ENCODE results near the gene DRD2.

DRD2 gene

DNA sequence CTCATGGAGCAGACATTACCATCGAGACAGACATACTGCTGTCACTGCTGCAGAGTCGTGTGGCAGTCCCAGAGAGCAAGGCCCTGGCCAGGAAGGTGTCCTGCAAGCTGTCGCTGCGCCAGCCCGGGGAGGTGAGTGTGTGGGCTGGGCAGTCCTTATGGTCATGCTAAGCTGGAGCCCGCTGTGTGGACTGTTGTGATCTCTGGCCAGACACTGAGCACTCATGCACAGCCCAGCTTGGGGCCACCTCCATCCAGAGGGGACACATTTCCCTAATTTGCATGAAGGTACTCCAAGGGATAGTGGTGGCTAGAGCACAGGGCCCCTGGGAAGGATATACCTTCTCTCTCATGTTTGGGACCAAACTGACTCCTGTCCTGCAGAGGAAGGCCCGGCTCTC is 78.0 kb downstream of the DRD2 start:
- no peak for DNase-seq

GRCh38 chr11:113396690-113397089 is 78.5 kb downstream of the DRD2 start:
- DNase-seq, result no peak

- DNase-seq, result no peak
Observed at GRCh38 chr11:113395782-113396336, 79.3 kb downstream of the DRD2 start.

DNA sequence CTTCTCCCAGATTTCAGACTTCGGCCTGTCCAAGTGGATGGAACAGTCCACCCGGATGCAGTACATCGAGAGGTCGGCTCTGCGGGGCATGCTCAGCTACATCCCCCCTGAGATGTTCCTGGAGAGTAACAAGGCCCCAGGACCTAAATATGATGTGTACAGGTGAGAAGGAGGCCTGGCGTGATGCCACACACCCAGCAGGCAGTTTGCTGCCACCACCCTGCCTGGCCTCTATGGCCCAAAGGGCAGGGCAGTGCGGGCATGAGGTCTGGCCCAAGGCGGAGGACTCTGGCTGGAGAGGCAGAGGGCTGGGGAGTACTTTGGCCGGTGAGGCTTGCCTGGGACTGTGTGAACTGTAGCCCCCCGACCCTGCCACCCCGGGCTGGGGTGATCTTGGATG is 80.3 kb downstream of the DRD2 start:
- no peak for DNase-seq

GRCh38 chr11:113393501-113393985 is 81.7 kb downstream of the DRD2 start:
- no peak for DNase-seq

DNA sequence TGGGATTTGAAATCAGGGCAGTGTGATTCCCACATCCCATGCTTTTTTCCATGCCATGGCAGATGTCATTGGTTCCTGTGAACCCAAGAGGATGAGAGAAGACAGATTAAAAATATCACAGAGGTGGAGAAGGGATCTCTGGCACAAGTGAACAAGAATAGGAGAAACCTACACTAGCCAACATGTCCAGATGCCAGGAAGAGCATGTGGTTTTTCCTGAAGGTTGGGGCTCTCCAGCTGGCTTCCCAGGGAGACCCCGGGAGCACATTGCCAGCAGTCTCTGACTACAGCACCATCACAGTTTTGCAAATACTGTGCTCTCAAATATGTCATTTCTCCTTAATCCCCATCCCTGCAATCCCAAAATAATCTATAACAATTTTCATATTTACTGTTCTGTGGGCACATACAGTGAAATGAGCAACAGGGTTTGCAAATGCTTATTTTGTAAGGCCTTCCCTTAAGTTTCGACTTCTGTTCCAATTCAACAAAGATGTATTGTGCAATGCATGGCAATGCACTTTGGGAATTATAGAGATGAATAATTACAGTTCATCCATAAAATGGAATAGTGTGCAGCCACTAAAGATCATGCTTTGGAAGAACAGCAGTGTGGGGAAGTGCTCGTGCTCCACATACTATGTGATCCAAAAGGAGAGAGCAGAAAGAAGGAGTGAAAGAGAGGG is 82.8 kb downstream of the DRD2 start:
- no peak for DNase-seq

DNA sequence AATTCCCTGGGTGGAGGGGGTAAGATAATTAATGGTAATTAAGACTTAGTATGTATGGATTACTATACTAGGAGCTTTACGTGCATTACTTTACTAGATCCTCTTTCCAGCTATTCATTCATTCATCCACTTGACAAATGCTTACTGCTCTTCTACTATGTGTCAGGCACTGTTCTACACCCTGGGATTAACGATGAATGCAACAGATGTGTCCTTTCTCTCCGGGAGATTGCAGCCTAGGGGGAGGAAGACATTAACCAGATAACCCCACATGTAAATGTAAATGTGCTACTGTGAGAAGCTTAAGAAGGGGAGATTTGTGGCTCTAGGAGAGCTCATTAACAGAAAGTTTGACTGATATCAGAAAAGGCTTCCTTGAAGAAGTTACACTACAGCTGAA is 85.9 kb downstream of the DRD2 start:
- no peak for DNase-seq

DNA sequence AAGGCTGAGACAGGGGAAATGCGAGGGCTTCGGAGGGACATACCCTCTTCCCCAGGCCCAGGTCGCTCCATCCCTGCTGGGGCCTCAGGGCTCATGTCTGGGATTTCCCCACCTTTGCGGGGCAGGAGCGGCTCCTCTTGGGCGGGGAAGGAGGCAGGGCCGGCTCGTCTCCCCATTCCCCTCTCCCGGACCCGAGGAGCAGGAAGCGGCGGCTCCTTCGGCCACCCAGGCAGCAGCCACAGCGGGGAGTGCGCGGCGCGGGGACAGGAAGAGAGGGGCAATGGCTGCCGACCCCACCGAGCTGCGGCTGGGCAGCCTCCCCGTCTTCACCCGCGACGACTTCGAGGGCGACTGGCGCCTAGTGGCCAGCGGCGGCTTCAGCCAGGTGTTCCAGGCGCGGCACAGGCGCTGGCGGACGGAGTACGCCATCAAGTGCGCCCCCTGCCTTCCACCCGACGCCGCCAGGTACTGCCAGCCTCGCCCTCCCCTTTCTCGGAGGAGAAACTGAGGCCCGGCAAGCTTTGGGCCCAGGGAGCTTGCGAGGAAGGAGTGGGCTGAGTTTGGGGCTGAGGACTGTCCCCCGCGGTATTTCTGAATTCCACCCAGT is 87.5 kb downstream of the DRD2 start, which contains the start of gene ANKK1:
ANKK1 (plus strand) TSS at position 175 of the 607 bp plus-strand sequence; CDS start at position 281, 106 bp downstream.
- no peak for DNase-seq

DNA sequence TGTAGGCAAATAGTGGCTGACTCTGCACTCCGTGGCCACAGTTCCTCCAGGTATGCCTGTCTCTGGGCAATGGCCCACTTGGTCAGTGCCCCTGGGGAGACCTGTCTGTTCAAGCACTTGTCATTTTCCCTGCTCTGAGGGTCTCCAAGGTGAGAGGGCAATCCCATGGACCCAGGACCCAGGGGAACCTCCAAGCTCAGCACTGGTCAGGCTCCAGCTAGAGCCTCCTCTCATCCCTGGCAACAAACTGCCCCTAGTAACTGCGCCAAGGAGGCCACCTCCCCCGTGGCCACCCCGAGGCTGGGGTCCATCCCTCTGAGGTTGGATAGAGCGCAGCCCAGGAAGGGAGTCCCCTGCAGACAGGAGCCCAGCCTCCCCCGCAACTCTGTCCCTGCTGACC is 88.3 kb downstream of the DRD2 start:
- DNase-seq, result no peak

GRCh38 chr11:113385749-113386148 is 89.4 kb downstream of the DRD2 start:
- no peak for DNase-seq

DNA sequence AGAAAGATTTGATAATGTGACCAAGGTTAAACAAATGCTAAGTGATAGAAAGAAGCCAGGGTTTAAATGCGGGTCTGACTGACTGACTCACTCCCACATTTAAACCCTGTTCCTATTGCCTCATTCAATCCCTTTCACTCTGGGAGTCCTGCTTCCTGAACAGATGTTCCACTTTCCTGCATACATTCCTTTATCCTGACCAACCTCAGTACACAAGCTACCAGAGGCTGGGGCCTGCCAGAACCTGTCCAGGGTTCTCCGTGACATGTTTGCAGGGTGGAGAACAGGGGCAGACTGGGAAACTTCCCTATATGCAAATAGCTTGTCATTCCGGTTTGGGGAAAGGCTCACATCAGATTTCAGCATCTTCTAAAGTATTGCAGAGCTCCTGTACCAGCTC is 90.6 kb downstream of the DRD2 start:
- DNase-seq, result no peak

DNA sequence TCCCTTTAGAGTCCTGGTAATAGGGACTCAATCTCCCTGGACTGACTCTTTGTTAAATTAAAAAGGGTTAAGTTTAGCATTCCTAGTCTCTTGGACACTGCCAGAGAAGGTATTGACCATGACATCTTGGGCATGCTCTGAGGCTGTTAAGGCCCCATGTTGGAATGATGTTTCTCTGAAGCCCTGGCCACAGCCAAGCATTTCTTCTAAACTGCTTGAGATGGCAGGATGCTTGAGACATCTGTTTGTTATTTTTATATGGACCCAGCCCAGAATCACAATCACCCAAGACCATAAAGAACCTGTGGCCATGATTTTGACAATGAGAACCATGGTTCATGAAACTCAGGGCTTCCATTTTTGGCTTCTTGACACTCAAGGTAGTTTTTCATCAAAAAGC is 93.1 kb downstream of the DRD2 start:
- DNase-seq, result no peak

DNA sequence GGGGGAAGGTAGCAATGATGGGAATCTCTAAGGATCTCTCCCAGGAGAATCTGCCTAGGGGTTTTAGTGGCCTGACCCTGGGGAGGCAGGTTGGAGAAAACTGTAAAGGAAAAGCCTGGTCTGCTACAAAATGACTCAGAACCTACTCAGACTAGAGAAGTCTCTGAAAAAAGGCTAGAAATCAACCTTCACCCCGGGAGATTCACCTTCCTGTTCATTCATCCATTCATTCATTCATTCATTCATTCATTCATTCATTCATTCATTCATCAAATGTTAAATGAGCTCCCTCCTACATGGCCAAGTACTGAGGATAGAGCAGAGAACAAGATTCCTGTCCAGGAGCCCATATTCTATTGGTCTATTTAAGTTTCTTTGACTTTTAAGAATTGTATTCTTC is 96.5 kb downstream of the DRD2 start:
- DNase-seq, result no peak

- DNase-seq, result no peak
Observed at GRCh38 chr11:113377681-113378412, 97.4 kb downstream of the DRD2 start.

DNA sequence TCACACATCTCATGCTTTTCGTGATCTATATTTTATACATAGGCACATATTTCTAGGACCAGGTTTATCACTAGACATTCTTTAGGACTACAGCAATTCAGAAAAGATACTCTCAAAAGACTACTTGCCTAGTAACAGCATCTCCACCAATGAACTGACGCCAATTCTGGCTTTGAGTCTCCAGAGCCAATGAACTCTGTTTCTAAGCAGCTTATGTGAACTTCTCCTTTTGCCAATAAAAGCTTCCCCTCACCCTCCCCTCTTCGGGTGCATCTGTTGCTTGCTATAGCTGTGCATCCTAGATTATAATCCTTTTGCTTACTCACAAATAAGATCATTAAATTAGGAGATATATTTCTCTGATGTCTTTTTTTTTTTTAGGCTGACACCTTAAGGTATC is 99.0 kb downstream of the DRD2 start:
- no peak for DNase-seq

GRCh38 chr11:113375402-113375801 is 99.8 kb downstream of the DRD2 start:
- no peak for DNase-seq

- DNase-seq, result no peak
Observed at GRCh38 chr11:113373981-113374560, 101.1 kb downstream of the DRD2 start.

- DNase-seq, result no peak
Observed at GRCh38 chr11:113373306-113373705, 101.9 kb downstream of the DRD2 start.

DNA sequence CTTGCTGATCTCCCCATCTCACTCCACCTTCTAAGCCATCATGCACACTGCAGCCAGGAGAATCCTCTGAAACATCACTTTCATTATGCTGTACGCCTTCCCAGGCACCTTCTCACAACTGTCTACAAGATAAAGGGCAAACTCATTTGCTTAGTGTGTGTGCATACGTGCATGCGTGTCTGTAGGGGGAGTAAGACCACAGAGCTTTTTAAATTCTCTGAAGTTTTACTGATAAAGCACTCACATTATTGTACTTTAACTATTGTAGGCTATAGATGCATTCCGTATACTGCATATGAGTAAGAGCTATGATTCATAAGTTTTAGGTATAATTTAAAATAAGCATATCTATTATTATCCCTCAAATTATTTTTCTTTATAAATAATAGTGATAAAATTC is 102.9 kb downstream of the DRD2 start:
- DNase-seq, result no peak

- DNase-seq, result no peak
Observed at GRCh38 chr11:113370634-113371033, 104.6 kb downstream of the DRD2 start.

- DNase-seq, result no peak
Observed at GRCh38 chr11:113369411-113369810, 105.8 kb downstream of the DRD2 start.

DNA sequence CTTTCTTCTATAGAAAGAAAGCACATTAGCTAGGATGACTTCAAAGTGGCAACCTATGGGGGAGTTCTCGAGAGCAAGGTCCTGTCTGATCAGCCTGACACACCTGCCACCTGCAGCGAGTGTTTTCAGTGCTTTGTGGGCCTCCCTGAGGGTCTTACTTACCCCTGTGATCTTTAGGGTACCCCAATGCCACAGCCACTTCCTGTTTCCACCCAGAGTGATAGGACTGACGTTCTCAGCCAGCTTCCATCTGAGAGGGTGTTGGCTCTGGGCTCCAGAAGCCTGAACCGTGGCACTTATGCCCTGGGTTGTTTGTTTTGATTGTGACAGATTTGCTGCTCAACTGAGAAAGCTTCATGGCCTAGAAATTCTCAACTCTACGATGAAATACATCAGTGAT is 109.3 kb downstream of the DRD2 start:
- no peak for DNase-seq

DNA sequence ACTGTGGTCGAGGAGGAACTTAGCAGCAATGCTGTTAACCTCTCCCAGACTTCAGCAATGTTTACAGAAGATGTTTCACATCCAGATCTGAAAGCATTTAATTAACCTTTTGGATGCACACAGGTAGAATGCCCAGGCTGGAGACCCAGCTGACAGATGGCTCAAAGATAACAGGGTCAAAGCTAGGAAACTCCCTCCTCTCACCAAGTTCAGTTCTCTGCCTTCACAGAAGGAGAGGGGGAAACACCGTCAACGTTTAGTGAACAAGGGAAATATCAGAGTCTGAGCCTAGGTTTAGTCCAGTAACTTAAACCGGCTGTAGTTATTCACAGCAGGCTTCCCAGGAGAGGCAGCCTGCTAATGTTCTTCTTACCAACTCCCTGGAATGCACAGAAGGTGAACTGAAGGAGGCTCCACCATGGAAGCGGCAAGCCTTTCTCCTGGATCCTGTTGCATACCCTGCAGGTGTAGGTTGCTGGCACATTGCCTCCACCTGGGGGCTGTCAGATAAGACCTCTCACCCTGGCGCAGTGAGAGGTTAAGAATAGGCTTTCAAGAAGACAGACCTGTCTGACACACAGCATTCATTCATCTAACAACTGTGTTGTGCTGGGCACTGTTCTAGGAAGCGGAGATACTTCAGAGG is 111.1 kb downstream of the DRD2 start:
- no peak for DNase-seq

Data from stimulated activated CD4-positive, alpha-beta T cell treated with anti-CD3 and anti-CD28 coated beads, Interleukin-4, amount 100 ng/mL, for 24 hours (primary cell).